Measurements from ENCODE around the gene FARP2.
A peak's percentile ranks its signal among the peaks of the same experiment; 100 is the strongest.

Gene FARP2

GRCh38 chr2:241516520-241516965, 160.5 kb downstream of the FARP2 start:
- no peak for DNase-seq (ENCODE audit: low spot score)
- Histone ChIP-seq H4K91ac (ENCODE audit: low read depth, low read length, poor library complexity) (no peak overlapping the region), H3K14ac (ENCODE audit: low read length) (no peak overlapping the region), H3K9me3 (replicated peaks in 1 of 2; ENCODE audit: control insufficient read depth in 2 of 2, insufficient read depth in 1 of 2, low read depth in 1 of 2, low read length in 2 of 2) (peaks cover 0 to 4% of the 10 kb centered on the region in 2 donors), H3K9ac (ENCODE audit: low read depth, low read length, poor library complexity) (no peak overlapping the region), H3K4ac (ENCODE audit: low read length) (no peak overlapping the region), H4K8ac (ENCODE audit: low read depth, low read length) (no peak overlapping the region), H3K23ac (ENCODE audit: low read depth, low read length, poor library complexity) (peak overlapping the region; percentile 8), H2BK120ac (ENCODE audit: low read depth, low read length) (no peak overlapping the region), H2AFZ (ENCODE audit: low read length) (no peak overlapping the region), H3K79me1 (ENCODE audit: low read depth, low read length) (no peaks in the 10 kb centered on the region), H2BK12ac (ENCODE audit: low read length) (no peak overlapping the region), H3K36me3 (replicated peaks in 1 of 2; ENCODE audit: control insufficient read depth in 2 of 2, insufficient read depth in 2 of 2, low read length in 2 of 2) (no peaks in the 10 kb centered on the region), H3K4me1 (ENCODE audit: control insufficient read depth in 2 of 2, insufficient read depth in 1 of 2, low read depth in 1 of 2, low read length in 2 of 2) (no peaks in the 10 kb centered on the region), H2BK15ac (ENCODE audit: low read length) (no peak overlapping the region), H3K4me2 (ENCODE audit: insufficient read depth, low read length, poor library complexity, severe bottlenecking) (no peak overlapping the region), H3K18ac (ENCODE audit: low read length) (no peak overlapping the region), H2BK5ac (ENCODE audit: low read length) (no peak overlapping the region), H3K27ac (replicated peaks; ENCODE audit: low read length) (no peak overlapping the region), H3K4me3 (ENCODE audit: low read length in 2 of 2) (peak overlapping the region in 1 of 2 donors; percentile 68), H3K27me3 (ENCODE audit: control insufficient read depth in 3 of 3, insufficient read depth in 3 of 3, low read depth in 1 of 3, low read length in 3 of 3) (no peaks in the 10 kb centered on the region), H2AK5ac (ENCODE audit: low read depth, low read length) (no peak overlapping the region)
- WGBS, 2 donors (ENCODE audit: extremely low coverage in 2 of 2, insufficient read length in 2 of 2, insufficient replicate concordance in 1 of 2): 100% methylated on average over 1 to 3 of the region's 3 CpGs

DNA sequence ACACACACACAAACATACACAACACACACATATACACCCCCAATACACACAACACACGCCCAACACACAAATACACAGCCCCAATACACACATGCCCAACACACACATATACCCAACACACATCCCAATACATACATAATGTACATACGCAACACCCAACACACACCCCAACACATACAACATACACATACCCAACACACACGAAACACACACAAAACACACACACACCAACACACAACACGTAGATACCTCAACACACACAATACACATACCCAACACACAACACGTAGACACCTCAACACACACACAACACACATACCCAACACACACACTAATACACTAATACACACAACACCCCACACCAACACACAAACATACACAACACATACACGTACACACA, 161.2 kb downstream of the FARP2 start:
- Histone ChIP-seq H2AK5ac (ENCODE audit: low read depth, low read length) (no peak overlapping the region), H3K9me3 (replicated peaks in 1 of 2; ENCODE audit: control insufficient read depth in 2 of 2, insufficient read depth in 1 of 2, low read depth in 1 of 2, low read length in 2 of 2) (peaks cover 0 to 4% of the 10 kb centered on the region in 2 donors), H2BK15ac (ENCODE audit: low read length) (no peak overlapping the region), H3K18ac (ENCODE audit: low read length) (no peak overlapping the region), H3K4me1 (ENCODE audit: control insufficient read depth in 2 of 2, insufficient read depth in 1 of 2, low read depth in 1 of 2, low read length in 2 of 2) (no peaks in the 10 kb centered on the region), H4K91ac (ENCODE audit: low read depth, low read length, poor library complexity) (no peak overlapping the region), H2BK5ac (ENCODE audit: low read length) (no peak overlapping the region), H3K4me2 (ENCODE audit: insufficient read depth, low read length, poor library complexity, severe bottlenecking) (no peak overlapping the region), H3K4ac (ENCODE audit: low read length) (no peak overlapping the region), H2AFZ (ENCODE audit: low read length) (no peak overlapping the region), H3K23ac (ENCODE audit: low read depth, low read length, poor library complexity) (no peak overlapping the region), H3K36me3 (replicated peaks in 1 of 2; ENCODE audit: control insufficient read depth in 2 of 2, insufficient read depth in 2 of 2, low read length in 2 of 2) (no peaks in the 10 kb centered on the region), H2BK12ac (ENCODE audit: low read length) (no peak overlapping the region), H3K4me3 (ENCODE audit: low read length in 2 of 2) (peak overlapping the region in 1 of 2 donors; percentile 69), H3K27me3 (ENCODE audit: control insufficient read depth in 3 of 3, insufficient read depth in 3 of 3, low read depth in 1 of 3, low read length in 3 of 3) (no peaks in the 10 kb centered on the region), H2BK120ac (ENCODE audit: low read depth, low read length) (no peak overlapping the region), H3K9ac (ENCODE audit: low read depth, low read length, poor library complexity) (no peak overlapping the region), H3K79me1 (ENCODE audit: low read depth, low read length) (no peaks in the 10 kb centered on the region), H3K27ac (replicated peaks; ENCODE audit: low read length) (no peak overlapping the region), H4K8ac (ENCODE audit: low read depth, low read length) (no peak overlapping the region), H3K14ac (ENCODE audit: low read length) (peak overlapping the region; percentile 11)
- no peak for DNase-seq (ENCODE audit: low spot score)
- WGBS, 2 donors (ENCODE audit: extremely low coverage in 2 of 2, insufficient read length in 2 of 2, insufficient replicate concordance in 1 of 2): 99 to 100% methylated on average over 3 to 6 of the region's 6 CpGs

- H3K27ac ChIP-seq (replicated peaks; ENCODE audit: low read length): no peak overlapping the region
- H2AFZ ChIP-seq (ENCODE audit: low read length): no peak overlapping the region
- H4K91ac ChIP-seq (ENCODE audit: low read depth, low read length, poor library complexity): no peak overlapping the region
- H3K4me2 ChIP-seq (ENCODE audit: insufficient read depth, low read length, poor library complexity, severe bottlenecking): no peak overlapping the region
- H2BK5ac ChIP-seq (ENCODE audit: low read length): no peak overlapping the region
- H3K9me3 ChIP-seq (replicated peaks in 1 of 2; ENCODE audit: control insufficient read depth in 2 of 2, insufficient read depth in 1 of 2, low read depth in 1 of 2, low read length in 2 of 2): peaks cover 0 to 2% of the 10 kb centered on the region in 2 donors
- no peak for DNase-seq (ENCODE audit: low spot score)
- no CpG with 5 or more reads among the region's 11 CpGs for WGBS, 2 donors (ENCODE audit: extremely low coverage in 2 of 2, insufficient read length in 2 of 2, insufficient replicate concordance in 1 of 2)
- H2BK15ac ChIP-seq (ENCODE audit: low read length): no peak overlapping the region
- H3K4me1 ChIP-seq (ENCODE audit: control insufficient read depth in 2 of 2, insufficient read depth in 1 of 2, low read depth in 1 of 2, low read length in 2 of 2): no peaks in the 10 kb centered on the region
- H3K4ac ChIP-seq (ENCODE audit: low read length): no peak overlapping the region
- H3K4me3 ChIP-seq (ENCODE audit: low read length in 2 of 2): no peak overlapping the region
- H3K27me3 ChIP-seq (ENCODE audit: control insufficient read depth in 3 of 3, insufficient read depth in 3 of 3, low read depth in 1 of 3, low read length in 3 of 3): no peaks in the 10 kb centered on the region
- H3K18ac ChIP-seq (ENCODE audit: low read length): no peak overlapping the region
- H3K36me3 ChIP-seq (replicated peaks in 1 of 2; ENCODE audit: control insufficient read depth in 2 of 2, insufficient read depth in 2 of 2, low read length in 2 of 2): no peaks in the 10 kb centered on the region
- no peak overlapping the region for H3K9ac ChIP-seq (ENCODE audit: low read depth, low read length, poor library complexity)
- H3K23ac ChIP-seq (ENCODE audit: low read depth, low read length, poor library complexity): no peak overlapping the region
- H4K8ac ChIP-seq (ENCODE audit: low read depth, low read length): no peak overlapping the region
- no peak overlapping the region for H2BK120ac ChIP-seq (ENCODE audit: low read depth, low read length)
- no peak overlapping the region for H2AK5ac ChIP-seq (ENCODE audit: low read depth, low read length)
- no peaks in the 10 kb centered on the region for H3K79me1 ChIP-seq (ENCODE audit: low read depth, low read length)
- H3K14ac ChIP-seq (ENCODE audit: low read length): no peak overlapping the region
- no peak overlapping the region for H2BK12ac ChIP-seq (ENCODE audit: low read length)
Observed at GRCh38 chr2:241519669-241520068, 163.6 kb downstream of the FARP2 start.

GRCh38 chr2:241522477-241522876, 166.4 kb downstream of the FARP2 start:
- Histone ChIP-seq H3K4me2 (ENCODE audit: insufficient read depth, low read length, poor library complexity, severe bottlenecking) (no peak overlapping the region), H3K9me3 (replicated peaks in 1 of 2; ENCODE audit: control insufficient read depth in 2 of 2, insufficient read depth in 1 of 2, low read depth in 1 of 2, low read length in 2 of 2) (peaks cover 0 to 2% of the 10 kb centered on the region in 2 donors), H3K27me3 (ENCODE audit: control insufficient read depth in 3 of 3, insufficient read depth in 3 of 3, low read depth in 1 of 3, low read length in 3 of 3) (no peaks in the 10 kb centered on the region), H4K91ac (ENCODE audit: low read depth, low read length, poor library complexity) (no peak overlapping the region), H2BK12ac (ENCODE audit: low read length) (no peak overlapping the region), H3K4me1 (ENCODE audit: control insufficient read depth in 2 of 2, insufficient read depth in 1 of 2, low read depth in 1 of 2, low read length in 2 of 2) (no peaks in the 10 kb centered on the region), H2BK120ac (ENCODE audit: low read depth, low read length) (no peak overlapping the region), H2BK15ac (ENCODE audit: low read length) (no peak overlapping the region), H3K14ac (ENCODE audit: low read length) (no peak overlapping the region), H2AFZ (ENCODE audit: low read length) (no peak overlapping the region), H3K4ac (ENCODE audit: low read length) (no peak overlapping the region), H3K27ac (replicated peaks; ENCODE audit: low read length) (no peak overlapping the region), H4K8ac (ENCODE audit: low read depth, low read length) (no peak overlapping the region), H3K18ac (ENCODE audit: low read length) (no peak overlapping the region), H3K9ac (ENCODE audit: low read depth, low read length, poor library complexity) (no peak overlapping the region), H3K4me3 (ENCODE audit: low read length in 2 of 2) (no peak overlapping the region), H3K79me1 (ENCODE audit: low read depth, low read length) (no peaks in the 10 kb centered on the region), H2BK5ac (ENCODE audit: low read length) (no peak overlapping the region), H3K23ac (ENCODE audit: low read depth, low read length, poor library complexity) (no peak overlapping the region), H3K36me3 (replicated peaks in 1 of 2; ENCODE audit: control insufficient read depth in 2 of 2, insufficient read depth in 2 of 2, low read length in 2 of 2) (no peaks in the 10 kb centered on the region), H2AK5ac (ENCODE audit: low read depth, low read length) (no peak overlapping the region)
- DNase-seq (ENCODE audit: low spot score): no peak
- WGBS, 2 donors (ENCODE audit: extremely low coverage in 2 of 2, insufficient read length in 2 of 2, insufficient replicate concordance in 1 of 2): no CpG with 5 or more reads among the region's 5 CpGs
